Measurements from ENCODE around the gene KCNJ9.

Gene KCNJ9

GRCh38 chr1:160129558-160129957 lies 48.2 kb downstream of the KCNJ9 start:
- H3K4me3 ChIP-seq (ENCODE audit: low read length) = no peak overlapping the region
- no peak for DNase-seq (ENCODE audit: low read depth)
- TF ChIP-seq CTCF (IDR thresholded peaks at IDR 0.05; ENCODE audit: insufficient read depth, low read depth, low read length, missing control alignments) = no peak

GRCh38 chr1:160129966-160130365 lies 48.6 kb downstream of the KCNJ9 start:
- TF ChIP-seq CTCF (IDR thresholded peaks at IDR 0.05; ENCODE audit: insufficient read depth, low read depth, low read length, missing control alignments) = no peak
- no peak for DNase-seq (ENCODE audit: low read depth)

GRCh38 chr1:160130486-160130885 lies 49.1 kb downstream of the KCNJ9 start:
- DNase-seq (ENCODE audit: low read depth) = no peak
- no peak overlapping the region for H3K4me3 ChIP-seq (ENCODE audit: low read length)
- TF ChIP-seq CTCF (IDR thresholded peaks at IDR 0.05; ENCODE audit: insufficient read depth, low read depth, low read length, missing control alignments) = no peak

More at GRCh38 chr1:160129966-160130365, 48.6 kb downstream of the KCNJ9 start:
- H3K4me3 ChIP-seq (ENCODE audit: low read length) = no peak overlapping the region

- H3K4me3 ChIP-seq (ENCODE audit: low read length) = no peak overlapping the region
- TF ChIP-seq CTCF (IDR thresholded peaks at IDR 0.05; ENCODE audit: insufficient read depth, low read depth, low read length, missing control alignments) = no peak
- no peak for DNase-seq (ENCODE audit: low read depth)
Measured at GRCh38 chr1:160130939-160131338, 49.6 kb downstream of the KCNJ9 start.

GRCh38 chr1:160131803-160132565 lies 50.6 kb downstream of the KCNJ9 start:
- TF ChIP-seq CTCF (IDR thresholded peaks at IDR 0.05; ENCODE audit: insufficient read depth, low read depth, low read length, missing control alignments) = no peak

GRCh38 chr1:160133990-160134770 lies 52.8 kb downstream of the KCNJ9 start:
- TF ChIP-seq CTCF (IDR thresholded peaks at IDR 0.05; ENCODE audit: insufficient read depth, low read depth, low read length, missing control alignments) = no peak
- H3K4me3 ChIP-seq (ENCODE audit: low read length) = no peak overlapping the region
- DNase-seq (ENCODE audit: low read depth) = no peak

More at GRCh38 chr1:160131803-160132565, 50.6 kb downstream of the KCNJ9 start:
- DNase-seq (ENCODE audit: low read depth) = no peak
- no peak overlapping the region for H3K4me3 ChIP-seq (ENCODE audit: low read length)

Data from epithelial cell of esophagus (primary cell).